Activated effector memory CD4-positive, alpha-beta T cell treated with Interleukin-2 at 50 U/mL for 16 hours (primary cell): Measurements from ENCODE around the gene PRKCI.
"Not testable (repeated sequence)": the region's sequence is repeated elsewhere in the genome, so short reads cannot be mapped to it uniquely, and the experiment has no call there.

Experiments
- DNase-seq: peaks from one replicate; pipeline ENCODE4 v3.0.0-alpha.2; 2020

The PRKCI gene

GRCh38 chr3:170221924-170222646 lies at the start of gene PRKCI:
Gene PRKCI (plus strand): TSS chr3:170222424. CDS start chr3:170222670, 246 bp downstream.
- DNase-seq, result peak; percentile 87

- DNase-seq, result peak; percentile 47
Measured at GRCh38 chr3:170178651-170179050, 43.6 kb upstream of the PRKCI start.

- no peak for DNase-seq
Measured at GRCh38 chr3:170179432-170179831, 42.8 kb upstream of the PRKCI start.

- no peak for DNase-seq
Measured at GRCh38 chr3:170180079-170180907, 41.9 kb upstream of the PRKCI start.

GRCh38 chr3:170180908-170181885 lies 41.0 kb upstream of the PRKCI start, which contains the start of gene PHC3:
Gene PHC3 (minus strand): TSS chr3:170181733. CDS start chr3:170181715, 18 bp downstream.
- peak; percentile 87 for DNase-seq

GRCh38 chr3:170189398-170190256 lies 32.6 kb upstream of the PRKCI start:
- no peak for DNase-seq

- DNase-seq, result not testable (repeated sequence)
Measured at GRCh38 chr3:170195759-170196158, 26.5 kb upstream of the PRKCI start.

- no peak for DNase-seq
Measured at GRCh38 chr3:170196833-170197232, 25.4 kb upstream of the PRKCI start.

GRCh38 chr3:170200987-170201386 lies 21.2 kb upstream of the PRKCI start:
- no peak for DNase-seq

- no peak for DNase-seq
Measured at GRCh38 chr3:170201527-170201926, 20.7 kb upstream of the PRKCI start.

GRCh38 chr3:170203457-170203856 lies 18.8 kb upstream of the PRKCI start:
- no peak for DNase-seq

GRCh38 chr3:170204023-170204472 lies 18.2 kb upstream of the PRKCI start:
- DNase-seq, result no peak

- DNase-seq, result no peak
Measured at GRCh38 chr3:170204509-170204908, 17.7 kb upstream of the PRKCI start.

- DNase-seq, result no peak
Measured at GRCh38 chr3:170205302-170205701, 16.9 kb upstream of the PRKCI start.

- DNase-seq, result not testable (repeated sequence)
Measured at GRCh38 chr3:170206164-170206762, 16.0 kb upstream of the PRKCI start.

GRCh38 chr3:170207717-170208116 lies 14.5 kb upstream of the PRKCI start:
- DNase-seq, result no peak

GRCh38 chr3:170211668-170212067 lies 10.6 kb upstream of the PRKCI start:
- no peak for DNase-seq

GRCh38 chr3:170219850-170220249 lies 2.4 kb upstream of the PRKCI start:
- DNase-seq, result no peak

- DNase-seq, result no peak
Measured at GRCh38 chr3:170220871-170221270, 1.4 kb upstream of the PRKCI start.

GRCh38 chr3:170222647-170223541 lies 670 bp downstream of the PRKCI start:
- DNase-seq, result no peak
